GM18873 (cell line): ENCODE measurements around the gene MAP2K7.

Source experiments
- ATAC-seq: cut with Tn5 transposase; IDR thresholded peaks from one replicate; pipeline ENCODE4 v1.9.1; 2021; ENCODE audit warnings: mild to moderate bottlenecking, moderate library complexity, moderate number of reproducible peaks; ENCODE audit not compliant: unreplicated experiment, low FRiP score

The MAP2K7 gene

GRCh38 chr19:7905268-7905667 lies 1.6 kb downstream of the MAP2K7 start:
- ATAC-seq: no peak

GRCh38 chr19:7905859-7906258 lies 2.2 kb downstream of the MAP2K7 start:
- no peak for ATAC-seq

- ATAC-seq: no peak
These were observed 3.4 kb downstream of the MAP2K7 start for GRCh38 chr19:7907122-7907521.

GRCh38 chr19:7907544-7907943 lies 3.9 kb downstream of the MAP2K7 start:
- ATAC-seq: no peak

- no peak for ATAC-seq
These were observed 4.5 kb downstream of the MAP2K7 start for GRCh38 chr19:7908078-7908699.

GRCh38 chr19:7908742-7909461 lies 5.2 kb downstream of the MAP2K7 start:
- no peak for ATAC-seq

GRCh38 chr19:7909471-7910067 lies 5.9 kb downstream of the MAP2K7 start:
- ATAC-seq: no peak

- ATAC-seq: no peak
These were observed 6.9 kb downstream of the MAP2K7 start for GRCh38 chr19:7910321-7911161.

- ATAC-seq: no peak
These were observed 7.9 kb downstream of the MAP2K7 start for GRCh38 chr19:7911508-7912143.

- ATAC-seq: no peak
These were observed 8.5 kb downstream of the MAP2K7 start for GRCh38 chr19:7912144-7912696.

GRCh38 chr19:7912697-7913564 lies 9.3 kb downstream of the MAP2K7 start:
- ATAC-seq: no peak

GRCh38 chr19:7913652-7914051 lies 10.0 kb downstream of the MAP2K7 start:
- ATAC-seq: no peak

GRCh38 chr19:7914099-7914498 lies 10.4 kb downstream of the MAP2K7 start:
- ATAC-seq: no peak

GRCh38 chr19:7914598-7915045 lies 10.9 kb downstream of the MAP2K7 start, which contains the start of gene TGFBR3L:
TSS of gene TGFBR3L (plus strand) at chr19:7914830.
- ATAC-seq: no peak

GRCh38 chr19:7915250-7916102 lies 11.8 kb downstream of the MAP2K7 start:
- ATAC-seq: no peak

GRCh38 chr19:7916103-7916954 lies 12.7 kb downstream of the MAP2K7 start:
- ATAC-seq: no peak

- no peak for ATAC-seq
These were observed 13.2 kb downstream of the MAP2K7 start for GRCh38 chr19:7916955-7917266.
